Activated naive CD4-positive, alpha-beta T cell treated with Interleukin-2 at 50 U/mL for 16 hours (primary cell): ENCODE measurements around the gene OTUB1.
A peak's percentile ranks its signal among the peaks of the same experiment; 100 is the strongest.

Source experiments
- DNase-seq: peaks from one replicate; pipeline ENCODE4 v3.0.0-alpha.2; 2020

Gene OTUB1

GRCh38 chr11:63978551-63979239 is 7.5 kb upstream of the OTUB1 start:
- no peak for DNase-seq

- no peak for DNase-seq
Measured at GRCh38 chr11:63979426-63979825, 6.8 kb upstream of the OTUB1 start.

GRCh38 chr11:63985812-63986155 is 454 bp upstream of the OTUB1 start:
- peak; percentile 77 for DNase-seq

- DNase-seq = no peak
Measured at GRCh38 chr11:63986932-63987513, 785 bp downstream of the OTUB1 start.

- no peak for DNase-seq
Measured at GRCh38 chr11:63991558-63991957, 5.3 kb downstream of the OTUB1 start.

GRCh38 chr11:63993100-63993499 is 6.9 kb downstream of the OTUB1 start:
- DNase-seq = no peak

- DNase-seq = no peak
Measured at GRCh38 chr11:63993993-63994392, 7.8 kb downstream of the OTUB1 start.

GRCh38 chr11:63996512-63996911 is 10.3 kb downstream of the OTUB1 start:
- DNase-seq = no peak

- DNase-seq = no peak
Measured at GRCh38 chr11:63997104-63997700, 11.0 kb downstream of the OTUB1 start.

- no peak for DNase-seq
Measured at GRCh38 chr11:63997801-63998337, 11.6 kb downstream of the OTUB1 start.

- no peak for DNase-seq
Measured at GRCh38 chr11:63998558-63999348, 12.5 kb downstream of the OTUB1 start.

GRCh38 chr11:63999349-64000025 is 13.2 kb downstream of the OTUB1 start:
- peak; percentile 74 for DNase-seq

GRCh38 chr11:64000026-64000739 is 13.9 kb downstream of the OTUB1 start:
- DNase-seq = peak; percentile 74

GRCh38 chr11:64000740-64001483 is 14.7 kb downstream of the OTUB1 start:
- DNase-seq = no peak

GRCh38 chr11:64001484-64002420 is 15.5 kb downstream of the OTUB1 start:
- DNase-seq = no peak

- DNase-seq = no peak
Measured at GRCh38 chr11:64003807-64004589, 17.8 kb downstream of the OTUB1 start.

GRCh38 chr11:64004590-64004984 is 18.3 kb downstream of the OTUB1 start:
- no peak for DNase-seq

- no peak for DNase-seq
Measured at GRCh38 chr11:64005691-64006090, 19.5 kb downstream of the OTUB1 start.

GRCh38 chr11:64006398-64006797 is 20.2 kb downstream of the OTUB1 start:
- DNase-seq = no peak
